ENCODE results near the gene ACVR2B. TPM values are rescaled to one million over a fixed set of nuclear protein-coding genes. Genes with fewer than 3 reads are reported as not detected.

Gene ACVR2B
- total RNA-seq, 1 experiment from 2014 or later = 2.8 TPM

- H3K4me3 ChIP-seq (ENCODE audit: low read depth in 2 of 2, low read length in 2 of 2) = no peak overlapping the region
- no peaks in the 10 kb centered on the region for H3K36me3 ChIP-seq (ENCODE audit: control insufficient read depth, insufficient read depth, low read length)
- DNase-seq (ENCODE audit: low read depth, low spot score) = no peak
- no peak overlapping the region for H3K27ac ChIP-seq (ENCODE audit: low read length)
- ChIA-PET POLR2A (no interaction called here), CTCF (no interaction called here)
- in situ Hi-C loops (cut with HindIII; ENCODE audit: low pct_unique_long_range_greater_than_20kb, low sequenced_read_pairs) (no loop called here), intact Hi-C loops (cut with micrococcal nuclease; ENCODE audit: unreplicated experiment) (no loop called here)
- TF ChIP-seq SIN3A (IDR thresholded peaks at IDR 0.05; ENCODE audit: borderline replicate concordance, insufficient read depth, low read depth, low read length) (no peak), TCF7L2 (IDR thresholded peaks at IDR 0.05; ENCODE audit: low read depth, low read length) (no peak), POLR2AphosphoS5 (IDR thresholded peaks at IDR 0.05; ENCODE audit: low read depth, low read length) (no peak), REST (IDR thresholded peaks at IDR 0.05; ENCODE audit: insufficient read depth in 1 of 2, low read depth in 2 of 2, low read length in 1 of 2) (no peak), CTCF (IDR thresholded peaks at IDR 0.05) (no peak)
- ATAC-seq = no peak
- no peaks in the 10 kb centered on the region for H3K27me3 ChIP-seq (ENCODE audit: control insufficient read depth, insufficient read depth, low read length)
- no TSS peak for BruUV-seq (replicated peaks)
- peaks cover 7% of the 10 kb centered on the region; the same call in 1 of the 2 replicates for H3K4me1 ChIP-seq (ENCODE audit: control insufficient read depth, insufficient read depth, low read length)
- H3K9me3 ChIP-seq (ENCODE audit: control insufficient read depth, insufficient read depth, low read depth, low read length) = no peaks in the 10 kb centered on the region
These were observed 6.9 kb downstream of the ACVR2B start for GRCh38 chr3:38460377-38461270.

GRCh38 chr3:38465588-38466154, 12.0 kb downstream of the ACVR2B start:
- Histone ChIP-seq H3K9me3 (ENCODE audit: control insufficient read depth, insufficient read depth, low read depth, low read length) (peaks cover 7% of the 10 kb centered on the region; the same call in 1 of the 2 replicates), H3K4me1 (ENCODE audit: control insufficient read depth, insufficient read depth, low read length) (no peaks in the 10 kb centered on the region), H3K27me3 (ENCODE audit: control insufficient read depth, insufficient read depth, low read length) (no peaks in the 10 kb centered on the region), H3K4me3 (ENCODE audit: low read depth in 2 of 2, low read length in 2 of 2) (no peak overlapping the region), H3K36me3 (ENCODE audit: control insufficient read depth, insufficient read depth, low read length) (no peaks in the 10 kb centered on the region), H3K27ac (ENCODE audit: low read length) (no peak overlapping the region)
- CTCF ChIA-PET = no interaction called here
- POLR2A ChIA-PET = no interaction called here
- intact Hi-C loops (cut with micrococcal nuclease; ENCODE audit: unreplicated experiment) = no loop called here
- DNase-seq (ENCODE audit: low read depth, low spot score) (no peak), ATAC-seq (no peak)
- BruUV-seq (replicated peaks) = no TSS peak
- TF ChIP-seq CTCF (IDR thresholded peaks at IDR 0.05) = no peak
- no peak for TF ChIP-seq TCF7L2 (IDR thresholded peaks at IDR 0.05; ENCODE audit: low read depth, low read length)
- TF ChIP-seq SIN3A (IDR thresholded peaks at IDR 0.05; ENCODE audit: borderline replicate concordance, insufficient read depth, low read depth, low read length) = no peak
- no peak for TF ChIP-seq REST (IDR thresholded peaks at IDR 0.05; ENCODE audit: insufficient read depth in 1 of 2, low read depth in 2 of 2, low read length in 1 of 2)
- TF ChIP-seq POLR2AphosphoS5 (IDR thresholded peaks at IDR 0.05; ENCODE audit: low read depth, low read length) = no peak
- in situ Hi-C loops (cut with HindIII; ENCODE audit: low pct_unique_long_range_greater_than_20kb, low sequenced_read_pairs) = no loop called here
